GM13977 (cell line): ENCODE data around the gene HSDL2.

Experiments
- DNase-seq: peaks from one replicate; pipeline ENCODE4 v3.0.0; 2012; ENCODE audit warnings: low spot score
- in situ Hi-C: fragments of 300-500 bp; cut with MboI; formaldehyde crosslinking; loops from one replicate; pipeline ENCODE4 v1.12.0; 2022; ENCODE audit warnings: low sequenced_read_pairs, low pct_unique_long_range_greater_than_20kb, mixed read lengths, inconsistent platforms; ENCODE audit not compliant: unreplicated experiment
- TF ChIP-seq, protein P1 (sequence below): IDR thresholded peaks from 2 replicates; pipeline ENCODE4 v1.5.1; 2012; ENCODE audit warnings: mild to moderate bottlenecking, control low read depth; ENCODE audit not compliant: insufficient read depth; ENCODE audit errors: extremely low read depth, missing control alignments

The HSDL2 gene

DNA sequence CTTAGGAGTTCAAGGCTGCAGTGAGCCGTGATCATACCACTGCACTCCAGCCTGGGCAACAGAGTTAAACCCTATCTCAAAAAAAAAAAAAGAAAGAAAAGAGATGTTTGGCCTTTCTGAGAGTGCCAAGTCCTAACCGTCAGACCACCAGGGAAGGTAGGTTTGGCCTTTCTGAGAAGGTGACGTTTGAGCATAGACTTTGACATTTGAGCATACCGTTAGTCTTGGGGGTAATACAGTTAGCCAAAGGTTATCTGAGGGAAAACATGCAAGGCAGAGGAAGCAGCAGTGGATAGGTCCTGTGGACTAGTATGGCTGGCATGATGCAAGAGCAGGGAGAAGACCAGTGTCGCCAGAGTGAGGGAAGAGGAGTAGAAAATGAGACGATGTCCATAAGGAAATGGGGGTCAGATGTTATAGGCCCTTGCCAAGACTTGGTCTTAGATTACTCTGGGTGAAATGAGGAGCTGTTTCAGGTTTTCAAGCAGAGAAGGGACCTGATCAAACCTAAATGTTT, 50.2 kb downstream of the HSDL2 start:
- in situ Hi-C loops, result loop anchor here (25.0 kb wide), 1 partner anchor 357 kb away; no protein-coding TSS in a partner anchor
- TF ChIP-seq, protein P1, sequence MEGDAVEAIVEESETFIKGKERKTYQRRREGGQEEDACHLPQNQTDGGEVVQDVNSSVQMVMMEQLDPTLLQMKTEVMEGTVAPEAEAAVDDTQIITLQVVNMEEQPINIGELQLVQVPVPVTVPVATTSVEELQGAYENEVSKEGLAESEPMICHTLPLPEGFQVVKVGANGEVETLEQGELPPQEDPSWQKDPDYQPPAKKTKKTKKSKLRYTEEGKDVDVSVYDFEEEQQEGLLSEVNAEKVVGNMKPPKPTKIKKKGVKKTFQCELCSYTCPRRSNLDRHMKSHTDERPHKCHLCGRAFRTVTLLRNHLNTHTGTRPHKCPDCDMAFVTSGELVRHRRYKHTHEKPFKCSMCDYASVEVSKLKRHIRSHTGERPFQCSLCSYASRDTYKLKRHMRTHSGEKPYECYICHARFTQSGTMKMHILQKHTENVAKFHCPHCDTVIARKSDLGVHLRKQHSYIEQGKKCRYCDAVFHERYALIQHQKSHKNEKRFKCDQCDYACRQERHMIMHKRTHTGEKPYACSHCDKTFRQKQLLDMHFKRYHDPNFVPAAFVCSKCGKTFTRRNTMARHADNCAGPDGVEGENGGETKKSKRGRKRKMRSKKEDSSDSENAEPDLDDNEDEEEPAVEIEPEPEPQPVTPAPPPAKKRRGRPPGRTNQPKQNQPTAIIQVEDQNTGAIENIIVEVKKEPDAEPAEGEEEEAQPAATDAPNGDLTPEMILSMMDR, result no peak

DNA sequence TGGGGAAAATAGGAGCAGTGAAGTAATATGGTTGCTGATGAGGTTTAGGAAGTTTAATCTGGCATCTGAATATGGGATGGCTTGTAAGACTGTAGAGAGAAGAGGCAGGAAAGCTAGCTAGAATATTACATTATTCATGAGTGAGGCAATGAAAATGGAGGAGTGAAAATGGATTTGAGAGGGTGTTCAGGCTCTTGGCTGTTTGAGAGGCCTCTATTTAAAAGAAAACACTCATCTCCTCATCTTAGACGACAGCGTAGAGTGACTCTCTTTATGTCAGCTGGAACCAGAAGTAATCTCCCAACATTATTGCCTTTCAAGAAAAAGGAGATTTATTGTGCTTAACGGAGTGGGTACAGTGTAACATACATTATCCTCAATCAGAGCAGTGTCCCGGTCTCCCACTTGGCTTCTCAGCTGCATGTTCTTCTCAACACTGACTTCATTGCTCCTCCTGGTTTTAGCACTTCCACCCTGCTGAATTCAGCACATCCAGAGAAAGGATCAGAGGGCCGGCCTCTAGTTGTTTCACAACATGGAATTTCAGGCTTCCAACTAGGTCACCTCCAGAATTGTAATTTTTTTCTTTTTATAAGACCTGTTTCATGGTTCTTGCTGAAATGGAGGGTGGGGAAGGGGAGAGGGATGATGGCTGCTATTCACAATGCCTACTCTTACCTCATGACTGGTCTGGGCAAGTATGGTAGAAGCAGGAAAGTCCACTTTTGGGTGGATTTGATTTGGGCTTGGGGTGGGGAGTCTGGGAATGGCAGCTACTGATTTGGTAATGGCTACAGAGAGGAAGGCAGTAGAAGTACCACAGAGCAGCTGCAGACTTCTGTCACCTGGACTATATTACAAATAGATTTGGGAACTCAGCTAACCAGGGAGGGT, 53.8 kb downstream of the HSDL2 start:
- TF ChIP-seq, protein P1, result no peak
- DNase-seq, result no peak
- in situ Hi-C loops, result loop anchor here (25.0 kb wide), 1 partner anchor 354 kb away; no protein-coding TSS in a partner anchor

More for the DNA sequence above, 50.2 kb downstream of the HSDL2 start:
- DNase-seq, result no peak

DNA sequence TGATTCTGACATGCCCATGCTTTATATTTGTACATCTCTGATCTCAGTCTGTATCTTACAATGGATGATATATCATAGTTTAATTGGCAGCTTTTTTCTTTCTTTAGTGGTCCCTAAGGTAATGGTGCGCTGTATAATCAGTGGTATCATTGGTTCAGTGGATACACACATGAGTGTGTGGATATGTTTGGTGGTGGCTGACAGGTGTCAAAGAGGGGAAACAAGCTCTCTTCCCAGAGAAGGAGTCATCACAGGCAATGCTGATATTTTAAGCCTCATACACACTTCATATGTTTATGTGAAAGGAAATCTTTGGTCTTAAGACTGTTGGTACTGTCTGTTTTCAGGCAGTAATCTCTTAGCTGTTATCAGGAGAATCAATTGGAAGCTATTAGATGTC, 54.6 kb downstream of the HSDL2 start:
- TF ChIP-seq, protein P1, result no peak
- DNase-seq, result no peak
- in situ Hi-C loops, result loop anchor here (25.0 kb wide), 1 partner anchor 353 kb away; no protein-coding TSS in a partner anchor

DNA sequence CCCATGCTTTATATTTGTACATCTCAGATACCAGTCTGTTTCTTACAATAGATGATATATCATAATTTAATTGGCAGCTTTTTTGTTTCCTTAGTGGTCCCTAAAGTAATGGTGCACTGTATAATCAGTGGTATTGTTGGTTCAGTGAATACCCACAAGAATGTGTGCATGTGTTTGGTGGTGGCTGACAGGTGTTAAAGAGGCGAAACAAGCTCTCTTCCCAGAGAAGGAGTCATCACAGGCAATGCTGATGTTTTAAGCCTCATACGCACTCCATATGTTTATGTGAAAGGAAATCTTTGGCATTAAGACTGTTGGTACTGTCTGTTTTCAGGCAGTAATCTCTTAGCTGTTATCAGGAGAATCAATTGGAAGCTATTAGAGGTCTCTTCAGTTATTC, 57.5 kb downstream of the HSDL2 start:
- TF ChIP-seq, protein P1, result no peak
- in situ Hi-C loops, result loop anchor here (25.0 kb wide), 1 partner anchor 350 kb away; no protein-coding TSS in a partner anchor
- DNase-seq, result no peak

DNA sequence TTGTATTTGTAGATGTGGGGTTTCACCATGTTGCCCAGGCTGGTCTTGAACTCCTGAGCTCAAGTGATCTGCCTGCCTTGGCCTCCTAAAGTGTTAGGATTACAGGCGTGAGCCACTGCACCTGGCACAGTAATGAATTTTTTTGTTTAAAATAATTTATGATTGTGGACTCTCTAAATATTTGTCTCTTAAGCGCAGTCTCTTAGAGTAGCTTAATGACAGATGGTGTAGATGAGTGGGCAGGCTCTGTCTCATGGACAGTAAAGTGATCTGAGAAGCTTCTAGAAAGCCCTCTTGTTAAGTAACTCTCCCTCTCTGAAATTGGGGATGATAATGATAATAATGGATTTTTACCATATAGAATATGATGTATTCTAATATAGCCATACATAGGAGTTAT, 59.3 kb downstream of the HSDL2 start:
- in situ Hi-C loops, result loop anchor here (25.0 kb wide), 1 partner anchor 348 kb away; no protein-coding TSS in a partner anchor
- TF ChIP-seq, protein P1, result no peak
- DNase-seq, result no peak

DNA sequence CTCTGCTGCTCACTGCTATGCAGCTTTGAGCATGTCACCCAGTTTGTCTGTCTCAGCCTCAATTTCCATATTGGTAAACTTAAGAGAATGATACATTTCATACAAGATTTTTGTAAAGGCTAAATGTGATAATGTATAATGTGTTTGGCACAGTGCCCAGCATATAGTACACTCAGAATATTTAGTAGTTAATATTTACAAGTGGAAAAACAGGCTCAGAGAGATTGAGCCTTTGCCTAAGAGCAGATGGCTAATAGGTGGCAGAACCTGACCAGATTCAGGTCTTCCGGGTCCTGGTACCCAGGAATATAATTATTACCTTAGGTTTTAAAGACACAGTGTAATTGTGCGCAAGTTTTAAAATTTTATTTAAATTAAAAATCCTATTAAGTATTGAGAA, 59.9 kb downstream of the HSDL2 start:
- TF ChIP-seq, protein P1, result no peak
- no peak for DNase-seq
- in situ Hi-C loops, result loop anchor here (25.0 kb wide), 1 partner anchor 347 kb away; no protein-coding TSS in a partner anchor
